Endodermal cell (in vitro differentiated cells): ENCODE measurements around the gene ETNPPL. TPM values are rescaled to one million over a fixed set of nuclear protein-coding genes. Genes with fewer than 3 reads are reported as not detected.

ENCODE experiments used
- DNase-seq: peaks from one replicate; pipeline ENCODE4 v3.0.0-alpha.2; 2017
- H3K27ac ChIP-seq: 2 replicates; pipeline ENCODE4 v1.5.1; 2013; ENCODE audit warnings: mild to moderate bottlenecking, low read depth, low read length, moderate library complexity
- H3K27me3 ChIP-seq: 2 replicates; pipeline ENCODE4 v1.6.1; 2013; ENCODE audit warnings: mild to moderate bottlenecking, low read length, moderate library complexity; ENCODE audit not compliant: insufficient read depth, control insufficient read depth, poor library complexity, severe bottlenecking
- H3K36me3 ChIP-seq: 2 replicates; pipeline ENCODE4 v1.7.0; 2013; ENCODE audit warnings: mild to moderate bottlenecking, low read length, moderate library complexity; ENCODE audit not compliant: control insufficient read depth, insufficient read depth
- H3K4me1 ChIP-seq: one replicate; pipeline ENCODE4 v1.7.0; 2013; ENCODE audit warnings: low read length; ENCODE audit not compliant: control insufficient read depth, insufficient read depth
- H3K4me3 ChIP-seq: 2 replicates; pipeline ENCODE4 v1.5.1; 2013; ENCODE audit warnings: mild to moderate bottlenecking, low read length, moderate library complexity
- H3K9ac ChIP-seq: 2 replicates; pipeline ENCODE4 v1.6.1; 2013; ENCODE audit warnings: mild to moderate bottlenecking, low read length, moderate library complexity; ENCODE audit not compliant: poor library complexity, severe bottlenecking; ENCODE audit errors: extremely low read depth
- H3K9me3 ChIP-seq: 2 replicates; pipeline ENCODE4 v1.6.1; 2013; ENCODE audit warnings: mild to moderate bottlenecking, low read length, moderate library complexity; ENCODE audit not compliant: control insufficient read depth
- H3K27ac Mint-ChIP-seq: 2 replicates; pipeline ENCODE4 v1.8.0; 2020; ENCODE audit warnings: mixed read lengths
- H3K27me3 Mint-ChIP-seq: 2 replicates; pipeline ENCODE4 v1.8.0; 2021; ENCODE audit warnings: mild to moderate bottlenecking, mixed read lengths; ENCODE audit not compliant: insufficient read depth
- H3K36me3 Mint-ChIP-seq: 2 replicates; pipeline ENCODE4 v1.8.0; 2020; ENCODE audit warnings: low read depth, mixed read lengths
- H3K4me1 Mint-ChIP-seq: 2 replicates; pipeline ENCODE4 v1.8.0; 2020; ENCODE audit warnings: mixed read lengths
- H3K4me3 Mint-ChIP-seq: 2 replicates; pipeline ENCODE4 v1.8.0; 2020; ENCODE audit warnings: mild to moderate bottlenecking, moderate library complexity, mixed read lengths
- H3K9me3 Mint-ChIP-seq: 2 replicates; pipeline ENCODE4 v1.8.0; 2020; ENCODE audit warnings: mild to moderate bottlenecking, mixed read lengths
- CTCF ChIP-seq: fragments of 200-600 bp; sonication (generic); conservative IDR thresholded peaks from 2 replicates; pipeline ENCODE4 v1.5.0; 2021; ENCODE audit warnings: antibody characterized with exemption, mild to moderate bottlenecking
- WGBS, 2 experiments: methylation state at CpG; one replicate each; pipeline versions ENCODE4 v1.1.5 to v1.1.7; 2013; ENCODE audit warnings: missing lambda C conversion rate in 2 of 2, mixed read lengths in 1 of 2; ENCODE audit not compliant: insufficient coverage in 1 of 2, insufficient read length in 1 of 2; 5-methylcytosine and 5-hydroxymethylcytosine counted together
- total RNA-seq, 2 donors: library from RNA; stranded (reverse); fragmentation: NEBNext Ultra II Directional in 1 of 2; extraction: Animal tissue kit (Norgen Biotek cat#: 25700) in 1 of 2; gene quantifications; 2 replicates in 1 of 2; 3 replicates in 1 of 2; pipeline ENCODE4 v1.2.1, GENCODE V29; 2021

The ETNPPL gene
- total RNA-seq, 2 donors from 2014 or later = 9.6 to 13.2 TPM

- Mint-ChIP-seq H3K27me3 (no peaks in the 10 kb centered on the region), H3K4me1 (no peaks in the 10 kb centered on the region), H3K4me3 (no peak overlapping the region), H3K9me3 (no peaks in the 10 kb centered on the region), H3K27ac (no peak overlapping the region), H3K36me3 (no peaks in the 10 kb centered on the region)
- no peak for TF ChIP-seq CTCF
- H3K4me3 ChIP-seq = no peak overlapping the region
- H3K27me3 ChIP-seq = no peaks in the 10 kb centered on the region
- 95 to 100% methylated on average over 1 to 2 of the region's 2 CpGs for WGBS, 2 experiments
- H3K9ac ChIP-seq = no peak overlapping the region
- no peak overlapping the region for H3K27ac ChIP-seq
- H3K36me3 ChIP-seq = no peaks in the 10 kb centered on the region
- H3K9me3 ChIP-seq = no peaks in the 10 kb centered on the region
- H3K4me1 ChIP-seq = no peaks in the 10 kb centered on the region
- DNase-seq = no peak
Measured at GRCh38 chr4:108777388-108777787, 14.5 kb upstream of the ETNPPL start.

GRCh38 chr4:108775921-108776320, 13.1 kb upstream of the ETNPPL start:
- Mint-ChIP-seq H3K27me3 (no peaks in the 10 kb centered on the region), H3K9me3 (no peaks in the 10 kb centered on the region), H3K36me3 (no peaks in the 10 kb centered on the region), H3K4me3 (no peak overlapping the region), H3K4me1 (no peaks in the 10 kb centered on the region), H3K27ac (no peak overlapping the region)
- no peak overlapping the region for H3K27ac ChIP-seq
- peak; percentile 53 for DNase-seq
- TF ChIP-seq CTCF = peak; percentile 63
- no peaks in the 10 kb centered on the region for H3K36me3 ChIP-seq
- H3K9me3 ChIP-seq = no peaks in the 10 kb centered on the region
- H3K4me1 ChIP-seq = no peaks in the 10 kb centered on the region
- H3K9ac ChIP-seq = no peak overlapping the region
- WGBS, 2 experiments = 90 to 94% methylated on average over 4 to 5 of the region's 5 CpGs
- H3K4me3 ChIP-seq = no peak overlapping the region
- no peaks in the 10 kb centered on the region for H3K27me3 ChIP-seq

- Histone ChIP-seq H3K9ac (no peak overlapping the region), H3K36me3 (no peaks in the 10 kb centered on the region), H3K4me3 (no peak overlapping the region), H3K9me3 (no peaks in the 10 kb centered on the region), H3K27me3 (no peaks in the 10 kb centered on the region), H3K27ac (no peak overlapping the region), H3K4me1 (no peaks in the 10 kb centered on the region)
- Mint-ChIP-seq H3K27me3 (no peaks in the 10 kb centered on the region), H3K27ac (no peak overlapping the region), H3K4me1 (peaks cover 4% of the 10 kb centered on the region), H3K4me3 (no peak overlapping the region), H3K9me3 (no peaks in the 10 kb centered on the region), H3K36me3 (no peaks in the 10 kb centered on the region)
- 87 to 93% methylated on average over 5 of the region's 5 CpGs for WGBS, 2 experiments
- no peak for DNase-seq
- peak; percentile 47 for TF ChIP-seq CTCF
Measured at GRCh38 chr4:108774809-108775530, 12.1 kb upstream of the ETNPPL start.
